Mesothelial cell of epicardium (in vitro differentiated cells): ENCODE results near the gene ZDHHC11B. TPM values are rescaled to one million over a fixed set of nuclear protein-coding genes. Genes with fewer than 3 reads are reported as not detected.
"Not testable (repeated sequence)": the region's sequence is repeated elsewhere in the genome, so short reads cannot be mapped to it uniquely, and the experiment has no call there.

Source experiments
- DNase-seq, 2 experiments: peaks; one replicate each; pipeline ENCODE4 v3.0.0; 2021; ENCODE audit warnings: low spot score in 2 of 2; ENCODE audit not compliant: unreplicated experiment in 2 of 2
- H3K27ac Mint-ChIP-seq: 2 replicates; pipeline ENCODE4 v1.8.0; 2021; ENCODE audit warnings: mixed read lengths
- H3K27me3 Mint-ChIP-seq: 2 replicates; pipeline ENCODE4 v1.8.0; 2021; ENCODE audit warnings: low read depth, mixed read lengths
- H3K36me3 Mint-ChIP-seq: 2 replicates; pipeline ENCODE4 v1.8.0; 2021; ENCODE audit warnings: mixed read lengths
- H3K4me1 Mint-ChIP-seq: 2 replicates; pipeline ENCODE4 v1.8.0; 2021; ENCODE audit warnings: mixed read lengths
- H3K4me3 Mint-ChIP-seq: 2 replicates; pipeline ENCODE4 v1.8.0; 2021; ENCODE audit warnings: mild to moderate bottlenecking, moderate library complexity, mixed read lengths
- H3K9me3 Mint-ChIP-seq: 2 replicates; pipeline ENCODE4 v1.8.0; 2021; ENCODE audit warnings: mixed read lengths
- CTCF ChIP-seq: fragments of 200-600 bp; sonication (generic); IDR thresholded peaks from one replicate; pipeline ENCODE4 v1.5.0; 2021; ENCODE audit warnings: antibody characterized with exemption; ENCODE audit not compliant: unreplicated experiment
- total RNA-seq: library from RNA; stranded (reverse); gene quantifications from 3 replicates; pipeline ENCODE4 v1.2.1, GENCODE V29; 2021

The ZDHHC11B gene
- total RNA-seq, 1 donor from 2014 or later, result 0.74 TPM

- H3K36me3 Mint-ChIP-seq, DNase-seq, H3K9me3 Mint-ChIP-seq, H3K4me1 Mint-ChIP-seq, H3K27ac Mint-ChIP-seq, H3K4me3 Mint-ChIP-seq: not testable (repeated sequence)
- peaks cover 48% of the 10 kb centered on the region for H3K27me3 Mint-ChIP-seq
Observed at GRCh38 chr5:727087-727486, 57.4 kb downstream of the ZDHHC11B start.

- peaks cover 51% of the 10 kb centered on the region for H3K27me3 Mint-ChIP-seq
- H3K27ac Mint-ChIP-seq, DNase-seq, H3K4me1 Mint-ChIP-seq, H3K36me3 Mint-ChIP-seq, H3K4me3 Mint-ChIP-seq: not testable (repeated sequence)
- H3K9me3 Mint-ChIP-seq, result peaks cover 16% of the 10 kb centered on the region
Observed at GRCh38 chr5:723865-724264, 60.7 kb downstream of the ZDHHC11B start.

GRCh38 chr5:723309-723708 lies 61.2 kb downstream of the ZDHHC11B start:
- H3K27me3 Mint-ChIP-seq, result peaks cover 51% of the 10 kb centered on the region
- not testable (repeated sequence) for H3K27ac Mint-ChIP-seq, H3K4me3 Mint-ChIP-seq, H3K4me1 Mint-ChIP-seq, DNase-seq, H3K36me3 Mint-ChIP-seq
- peaks cover 20% of the 10 kb centered on the region for H3K9me3 Mint-ChIP-seq

- peaks cover 65% of the 10 kb centered on the region for H3K27me3 Mint-ChIP-seq
- not testable (repeated sequence) for H3K4me1 Mint-ChIP-seq
- H3K9me3 Mint-ChIP-seq, result peaks cover 24% of the 10 kb centered on the region
Observed at GRCh38 chr5:719379-719778, 65.2 kb downstream of the ZDHHC11B start.

GRCh38 chr5:717143-717542 lies 67.4 kb downstream of the ZDHHC11B start:
- Mint-ChIP-seq H3K36me3 (no peaks in the 10 kb centered on the region), H3K4me3 (no peak overlapping the region), H3K9me3 (peaks cover 24% of the 10 kb centered on the region), H3K27ac (no peak overlapping the region), H3K4me1 (no peaks in the 10 kb centered on the region), H3K27me3 (peaks cover 64% of the 10 kb centered on the region)
- no peak for TF ChIP-seq CTCF
- DNase-seq, result no peak

More at GRCh38 chr5:719379-719778, 65.2 kb downstream of the ZDHHC11B start:
- not testable (repeated sequence) for H3K4me3 Mint-ChIP-seq, H3K27ac Mint-ChIP-seq, DNase-seq, H3K36me3 Mint-ChIP-seq

GRCh38 chr5:716740-717139 lies 67.8 kb downstream of the ZDHHC11B start:
- not testable (repeated sequence) for H3K4me3 Mint-ChIP-seq, H3K36me3 Mint-ChIP-seq, H3K27ac Mint-ChIP-seq, DNase-seq, H3K4me1 Mint-ChIP-seq
- Mint-ChIP-seq H3K27me3 (peaks cover 61% of the 10 kb centered on the region), H3K9me3 (peaks cover 24% of the 10 kb centered on the region)

GRCh38 chr5:715636-716035 lies 68.9 kb downstream of the ZDHHC11B start:
- not testable (repeated sequence) for H3K27ac Mint-ChIP-seq, DNase-seq, H3K4me1 Mint-ChIP-seq, H3K36me3 Mint-ChIP-seq, H3K4me3 Mint-ChIP-seq
- Mint-ChIP-seq H3K9me3 (peaks cover 20% of the 10 kb centered on the region), H3K27me3 (peaks cover 51% of the 10 kb centered on the region)

GRCh38 chr5:714215-715118 lies 70.1 kb downstream of the ZDHHC11B start:
- H3K9me3 Mint-ChIP-seq, result peaks cover 12% of the 10 kb centered on the region
- H3K27ac Mint-ChIP-seq, H3K4me3 Mint-ChIP-seq, H3K36me3 Mint-ChIP-seq, H3K4me1 Mint-ChIP-seq, DNase-seq: not testable (repeated sequence)
- H3K27me3 Mint-ChIP-seq, result peaks cover 43% of the 10 kb centered on the region

- H3K36me3 Mint-ChIP-seq, H3K4me1 Mint-ChIP-seq, H3K4me3 Mint-ChIP-seq, DNase-seq, H3K9me3 Mint-ChIP-seq, H3K27ac Mint-ChIP-seq: not testable (repeated sequence)
- peaks cover 38% of the 10 kb centered on the region for H3K27me3 Mint-ChIP-seq
Observed at GRCh38 chr5:713686-714085, 70.8 kb downstream of the ZDHHC11B start.

GRCh38 chr5:708848-709517 lies 75.5 kb downstream of the ZDHHC11B start:
- not testable (repeated sequence) for H3K27ac Mint-ChIP-seq, H3K4me3 Mint-ChIP-seq, H3K9me3 Mint-ChIP-seq, H3K27me3 Mint-ChIP-seq, H3K36me3 Mint-ChIP-seq, DNase-seq, H3K4me1 Mint-ChIP-seq

- H3K9me3 Mint-ChIP-seq, H3K4me1 Mint-ChIP-seq, H3K36me3 Mint-ChIP-seq, H3K27me3 Mint-ChIP-seq, DNase-seq, H3K4me3 Mint-ChIP-seq, H3K27ac Mint-ChIP-seq: not testable (repeated sequence)
Observed at GRCh38 chr5:708374-708773, 76.2 kb downstream of the ZDHHC11B start.

GRCh38 chr5:706127-706526 lies 78.4 kb downstream of the ZDHHC11B start:
- H3K27ac Mint-ChIP-seq, H3K4me1 Mint-ChIP-seq, H3K36me3 Mint-ChIP-seq, DNase-seq, H3K4me3 Mint-ChIP-seq, H3K9me3 Mint-ChIP-seq: not testable (repeated sequence)
- H3K27me3 Mint-ChIP-seq, result peaks cover 22% of the 10 kb centered on the region
